ENCODE results near the gene FANCC. TPM values are rescaled to one million over a fixed set of nuclear protein-coding genes. Genes with fewer than 3 reads are reported as not detected.

Gene FANCC
- total RNA-seq, 2 donors from 2014 or later: 4.9 to 21.2 TPM

DNA sequence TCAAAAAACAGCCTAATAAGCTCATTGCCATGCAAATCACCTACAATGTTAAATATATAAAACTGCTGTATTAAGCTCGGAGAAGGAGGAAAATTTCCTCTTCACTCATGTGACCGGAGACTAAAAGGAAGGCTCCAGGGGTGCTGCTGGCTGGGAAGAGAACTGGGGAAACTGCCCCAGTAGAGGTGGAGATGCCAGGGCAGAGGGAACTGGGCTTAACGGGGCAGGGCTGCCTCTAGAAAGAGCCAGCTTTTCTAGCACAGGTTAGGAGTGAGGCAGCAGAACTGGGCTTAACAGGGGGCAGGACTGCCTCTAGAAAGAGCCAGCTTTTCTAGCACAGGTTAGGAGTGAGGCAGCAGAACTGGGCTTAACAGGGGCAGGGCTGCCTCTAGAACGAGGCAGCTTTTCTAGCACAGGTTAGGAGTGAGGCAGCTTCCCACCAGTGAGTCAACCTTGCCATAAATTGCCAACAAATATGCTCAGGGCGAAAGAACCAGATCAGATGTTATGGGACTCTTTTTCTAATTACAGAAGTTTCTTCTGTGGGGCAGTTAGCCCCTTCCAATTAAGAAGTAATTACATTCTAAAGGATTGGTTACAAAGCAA lies 115.3 kb downstream of the FANCC start:
- TF ChIP-seq POLR2A (IDR thresholded peaks at IDR 0.05): no peak
- TF ChIP-seq CTCF (IDR thresholded peaks at IDR 0.05): no peak
- no peak for TF ChIP-seq POLR2AphosphoS5 (IDR thresholded peaks at IDR 0.05)

GRCh38 chr9:95201206-95201605 lies 116.3 kb downstream of the FANCC start:
- Histone ChIP-seq H3K27ac (no peak overlapping the region), H3K4me3 (no peak overlapping the region), H3K36me3 (no peaks in the 10 kb centered on the region), H3K4me1 (replicated peaks) (no peaks in the 10 kb centered on the region), H3K9me3 (no peaks in the 10 kb centered on the region), H3K27me3 (replicated peaks; ENCODE audit: insufficient read depth) (no peaks in the 10 kb centered on the region)
- 87% methylated on average over 4 of the region's 4 CpGs for WGBS
- no peak for DNase-seq (ENCODE audit: low spot score)
- intact Hi-C loops (cut with DNase I): no loop called here
- TF ChIP-seq CTCF (IDR thresholded peaks at IDR 0.05): no peak
- no peak for TF ChIP-seq POLR2A (IDR thresholded peaks at IDR 0.05)
- no peak for TF ChIP-seq POLR2AphosphoS5 (IDR thresholded peaks at IDR 0.05)

More for the DNA sequence above, 115.3 kb downstream of the FANCC start:
- Histone ChIP-seq H3K27me3 (replicated peaks; ENCODE audit: insufficient read depth) (no peaks in the 10 kb centered on the region), H3K36me3 (no peaks in the 10 kb centered on the region), H3K4me1 (replicated peaks) (no peaks in the 10 kb centered on the region), H3K27ac (no peak overlapping the region), H3K9me3 (no peaks in the 10 kb centered on the region), H3K4me3 (no peak overlapping the region)
- WGBS: 92% methylated on average over 5 of the region's 5 CpGs
- intact Hi-C loops (cut with DNase I): no loop called here
- no peak for DNase-seq (ENCODE audit: low spot score)

- TF ChIP-seq CTCF (IDR thresholded peaks at IDR 0.05) (no peak), POLR2A (IDR thresholded peaks at IDR 0.05) (no peak), POLR2AphosphoS5 (IDR thresholded peaks at IDR 0.05) (peak; percentile 47)
- Histone ChIP-seq H3K27ac (no peak overlapping the region), H3K4me3 (no peak overlapping the region), H3K9me3 (no peaks in the 10 kb centered on the region), H3K4me1 (replicated peaks) (no peaks in the 10 kb centered on the region), H3K36me3 (no peaks in the 10 kb centered on the region), H3K27me3 (replicated peaks; ENCODE audit: insufficient read depth) (no peaks in the 10 kb centered on the region)
- intact Hi-C loops (cut with DNase I): no loop called here
- 41% methylated on average over 3 of the region's 3 CpGs for WGBS
- DNase-seq (ENCODE audit: low spot score): peak; percentile 51
Measured at GRCh38 chr9:95197692-95198271, 119.7 kb downstream of the FANCC start.

DNA sequence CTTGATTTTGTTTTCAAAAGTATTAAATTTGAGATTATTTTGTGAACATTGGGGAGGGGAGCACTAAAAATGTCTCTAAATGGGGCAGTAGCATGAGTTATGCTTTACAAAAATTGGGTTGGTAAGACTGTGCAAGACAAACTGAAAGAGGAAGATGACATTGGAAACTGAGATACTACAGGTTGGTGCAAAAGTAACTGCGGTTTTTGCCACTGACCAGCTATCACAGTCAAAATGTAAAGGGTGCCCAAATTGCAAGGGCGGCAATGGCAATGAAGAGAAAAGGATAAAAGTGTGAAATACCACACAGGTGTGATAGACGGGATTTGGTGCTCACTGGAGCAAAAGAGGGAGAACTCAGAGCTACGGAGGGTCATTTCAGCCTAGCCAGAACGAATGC lies 124.0 kb downstream of the FANCC start:
- 96% methylated on average over 5 of the region's 5 CpGs for WGBS
- intact Hi-C loops (cut with DNase I): no loop called here
- Histone ChIP-seq H3K36me3 (no peaks in the 10 kb centered on the region), H3K27ac (no peak overlapping the region), H3K4me3 (no peak overlapping the region), H3K4me1 (replicated peaks) (no peaks in the 10 kb centered on the region), H3K9me3 (no peaks in the 10 kb centered on the region), H3K27me3 (replicated peaks; ENCODE audit: insufficient read depth) (no peaks in the 10 kb centered on the region)
- DNase-seq (ENCODE audit: low spot score): no peak
- TF ChIP-seq POLR2AphosphoS5 (IDR thresholded peaks at IDR 0.05): no peak
- TF ChIP-seq POLR2A (IDR thresholded peaks at IDR 0.05): no peak
- no peak for TF ChIP-seq CTCF (IDR thresholded peaks at IDR 0.05)

DNA sequence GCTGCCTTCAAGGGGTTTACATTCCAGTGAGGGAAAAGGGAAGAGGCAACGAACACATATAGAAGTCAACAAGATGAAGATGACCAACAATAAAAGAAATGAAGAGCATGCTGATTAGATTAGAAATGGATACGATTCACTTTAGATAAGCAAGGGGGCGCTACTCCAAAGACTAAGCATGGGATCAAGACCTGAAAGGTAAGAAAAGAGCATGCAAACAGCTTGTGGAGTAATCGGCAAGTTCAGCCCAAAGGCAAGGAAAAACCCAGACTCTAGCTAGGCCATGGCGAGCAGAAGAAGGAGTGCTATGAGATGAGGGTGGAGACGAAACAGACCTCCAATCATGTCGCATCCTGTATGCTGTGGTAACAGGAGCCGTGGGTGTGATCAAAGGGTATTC lies 124.4 kb downstream of the FANCC start:
- TF ChIP-seq CTCF (IDR thresholded peaks at IDR 0.05) (no peak), POLR2A (IDR thresholded peaks at IDR 0.05) (no peak), POLR2AphosphoS5 (IDR thresholded peaks at IDR 0.05) (no peak)
- intact Hi-C loops (cut with DNase I): no loop called here
- no peaks in the 10 kb centered on the region for H3K9me3 ChIP-seq
- H3K27me3 ChIP-seq (replicated peaks; ENCODE audit: insufficient read depth): no peaks in the 10 kb centered on the region
- no peak overlapping the region for H3K4me3 ChIP-seq
- no peaks in the 10 kb centered on the region for H3K4me1 ChIP-seq (replicated peaks)
- no peak for DNase-seq (ENCODE audit: low spot score)
- 88% methylated on average over 8 of the region's 8 CpGs for WGBS
- no peaks in the 10 kb centered on the region for H3K36me3 ChIP-seq
- H3K27ac ChIP-seq: no peak overlapping the region
